Stimulated activated CD8-positive, alpha-beta memory T cell treated with anti-CD3 and anti-CD28 coated beads, Interleukin-4, amount 100 ng/mL, for 24 hours (primary cell): Measurements from ENCODE around the gene PLOD2.

Source experiments
- DNase-seq: peaks from one replicate; pipeline ENCODE4 v3.0.0-alpha.2; 2020; ENCODE audit warnings: low read depth

PLOD2 gene

GRCh38 chr3:146099316-146099715 lies 61.7 kb downstream of the PLOD2 start:
- DNase-seq, result no peak

GRCh38 chr3:146093896-146094295 lies 67.1 kb downstream of the PLOD2 start:
- DNase-seq, result no peak

- no peak for DNase-seq
Measured at GRCh38 chr3:146092230-146092629, 68.8 kb downstream of the PLOD2 start.

GRCh38 chr3:146091397-146091796 lies 69.6 kb downstream of the PLOD2 start:
- DNase-seq, result no peak

- no peak for DNase-seq
Measured at GRCh38 chr3:146090521-146090920, 70.5 kb downstream of the PLOD2 start.

- no peak for DNase-seq
Measured at GRCh38 chr3:146088840-146089239, 72.1 kb downstream of the PLOD2 start.

- DNase-seq, result no peak
Measured at GRCh38 chr3:146087116-146087515, 73.9 kb downstream of the PLOD2 start.

- no peak for DNase-seq
Measured at GRCh38 chr3:146086211-146086610, 74.8 kb downstream of the PLOD2 start.

- DNase-seq, result no peak
Measured at GRCh38 chr3:146085678-146086077, 75.3 kb downstream of the PLOD2 start.

- DNase-seq, result no peak
Measured at GRCh38 chr3:146080578-146080977, 80.4 kb downstream of the PLOD2 start.

GRCh38 chr3:146078031-146078430 lies 83.0 kb downstream of the PLOD2 start:
- no peak for DNase-seq

GRCh38 chr3:146077181-146077580 lies 83.8 kb downstream of the PLOD2 start:
- no peak for DNase-seq

GRCh38 chr3:146072824-146073223 lies 88.2 kb downstream of the PLOD2 start:
- no peak for DNase-seq

- no peak for DNase-seq
Measured at GRCh38 chr3:146072061-146072460, 88.9 kb downstream of the PLOD2 start.

GRCh38 chr3:146071632-146072031 lies 89.4 kb downstream of the PLOD2 start:
- no peak for DNase-seq

- no peak for DNase-seq
Measured at GRCh38 chr3:146067048-146067447, 93.9 kb downstream of the PLOD2 start.

- no peak for DNase-seq
Measured at GRCh38 chr3:146065573-146066006, 95.4 kb downstream of the PLOD2 start.

GRCh38 chr3:146058241-146058640 lies 102.7 kb downstream of the PLOD2 start:
- DNase-seq, result no peak

- DNase-seq, result no peak
Measured at GRCh38 chr3:146052791-146053310, 108.1 kb downstream of the PLOD2 start.

- no peak for DNase-seq
Measured at GRCh38 chr3:146052056-146052790, 108.8 kb downstream of the PLOD2 start.

- DNase-seq, result no peak
Measured at GRCh38 chr3:146050691-146051090, 110.3 kb downstream of the PLOD2 start.

- no peak for DNase-seq
Measured at GRCh38 chr3:146047485-146047884, 113.5 kb downstream of the PLOD2 start.

- DNase-seq, result no peak
Measured at GRCh38 chr3:146044046-146044445, 116.9 kb downstream of the PLOD2 start.

- DNase-seq, result no peak
Measured at GRCh38 chr3:146040630-146041029, 120.4 kb downstream of the PLOD2 start.
